HepG2 (cell line): ENCODE data around the gene PDCD2. TPM values are rescaled to one million over a fixed set of nuclear protein-coding genes. Genes with fewer than 3 reads are reported as not detected.

Experiments used
- BRD4 ChIP-seq: sonication (generic); formaldehyde crosslinking; IDR thresholded peaks from 2 replicates; pipeline ENCODE4 v1.4.0; 2020; ENCODE audit warnings: missing genetic modification reagents
- CCAR2 ChIP-seq: fragments of 200-400 bp; formaldehyde crosslinking; optimal IDR thresholded peaks from 2 replicates; pipeline ENCODE3; 2018; ENCODE audit warnings: low read depth, mild to moderate bottlenecking, low read length, moderate library complexity
- CREB1 ChIP-seq, 2 experiments: fragments of 450-650 bp in 1 of 2; IDR thresholded peaks; 2 replicates each; pipeline ENCODE4 v1.6.1; 2016 to 2017; ENCODE audit warnings: control low read depth in 1 of 2, mild to moderate bottlenecking in 1 of 2, missing compliant biosample characterization in 1 of 2, missing genetic modification characterization in 1 of 2
- DR1 ChIP-seq: sonication (generic); formaldehyde crosslinking; IDR thresholded peaks from 2 replicates; pipeline ENCODE4 v1.8.0; 2021; ENCODE audit warnings: mild to moderate bottlenecking, missing genetic modification reagents, inconsistent platforms
- GATAD2A ChIP-seq: IDR thresholded peaks from 2 replicates; pipeline ENCODE4 v1.6.1; 2016
- HDAC1 ChIP-seq: sonication (generic); formaldehyde crosslinking; IDR thresholded peaks from 2 replicates; pipeline ENCODE4 v1.5.1; 2020; ENCODE audit warnings: mild to moderate bottlenecking, missing genetic modification reagents
- HNF4A ChIP-seq: sonication (generic); formaldehyde crosslinking; IDR thresholded peaks from 2 replicates; pipeline ENCODE4 v1.4.0; 2020; ENCODE audit warnings: missing genetic modification reagents
- JUND ChIP-seq: sonication (generic); formaldehyde crosslinking; IDR thresholded peaks from 2 replicates; pipeline ENCODE4 v1.8.0; 2022; ENCODE audit warnings: mild to moderate bottlenecking, missing genetic modification reagents
- MAZ ChIP-seq, 2 experiments: sonication (generic) in 1 of 2; formaldehyde crosslinking in 1 of 2; IDR thresholded peaks; 2 replicates each; pipeline versions ENCODE4 v1.5.0 to v1.6.1; 2012 to 2020; ENCODE audit warnings: low read depth in 2 of 2, mild to moderate bottlenecking in 2 of 2, borderline replicate concordance in 1 of 2, improper control_type of control experiment in 1 of 2, low read length in 1 of 2, missing genetic modification reagents in 1 of 2, moderate library complexity in 1 of 2
- MED8 ChIP-seq: sonication (generic); formaldehyde crosslinking; IDR thresholded peaks from 2 replicates; pipeline ENCODE4 v1.8.1; 2023; ENCODE audit warnings: mild to moderate bottlenecking, missing genetic modification reagents; ENCODE audit not compliant: insufficient replicate concordance
- MTF1 ChIP-seq: sonication (generic); formaldehyde crosslinking; IDR thresholded peaks from 2 replicates; pipeline ENCODE4 v1.5.0; 2020; ENCODE audit warnings: missing genetic modification reagents
- MZF1 ChIP-seq: sonication (generic); formaldehyde crosslinking; IDR thresholded peaks from 2 replicates; pipeline ENCODE4 v1.8.1; 2023; ENCODE audit warnings: mild to moderate bottlenecking, missing genetic modification reagents, borderline replicate concordance
- NFYC ChIP-seq: IDR thresholded peaks from 2 replicates; pipeline ENCODE4 v1.6.1; 2016; ENCODE audit warnings: missing genetic modification reagents, missing compliant biosample characterization
- NR2C2 ChIP-seq: sonication (generic); formaldehyde crosslinking; IDR thresholded peaks from 2 replicates; pipeline ENCODE4 v1.4.0; 2020; ENCODE audit warnings: missing genetic modification reagents, mild to moderate bottlenecking, moderate library complexity, borderline replicate concordance
- ONECUT2 ChIP-seq: sonication (generic); formaldehyde crosslinking; IDR thresholded peaks from 2 replicates; pipeline ENCODE4 v1.4.0; 2020; ENCODE audit warnings: missing genetic modification reagents
- SP2 ChIP-seq: sonication (generic); formaldehyde crosslinking; IDR thresholded peaks from 2 replicates; pipeline ENCODE4 v1.5.1; 2020; ENCODE audit warnings: mild to moderate bottlenecking, missing genetic modification reagents
- TGIF2 ChIP-seq: IDR thresholded peaks from 2 replicates; pipeline ENCODE4 v1.6.1; 2016; ENCODE audit warnings: control low read depth, missing compliant biosample characterization
- THYN1 ChIP-seq: sonication (generic); formaldehyde crosslinking; IDR thresholded peaks from 2 replicates; pipeline ENCODE4 v1.8.1; 2023; ENCODE audit warnings: low read depth, mild to moderate bottlenecking, moderate library complexity, missing genetic modification reagents, borderline replicate concordance
- ZFP41 ChIP-seq: sonication (generic); formaldehyde crosslinking; IDR thresholded peaks from 2 replicates; pipeline ENCODE4 v1.4.0; 2020; ENCODE audit warnings: mild to moderate bottlenecking, missing genetic modification reagents, borderline replicate concordance
- ZNF264 ChIP-seq: sonication (generic); formaldehyde crosslinking; IDR thresholded peaks from 2 replicates; pipeline ENCODE4 v1.4.0; 2020; ENCODE audit warnings: missing genetic modification reagents
- ZNF780A ChIP-seq: sonication (generic); formaldehyde crosslinking; IDR thresholded peaks from 2 replicates; pipeline ENCODE4 v1.8.0; 2022; ENCODE audit warnings: mild to moderate bottlenecking, missing genetic modification reagents, moderate library complexity
- ZNF850 ChIP-seq: sonication (generic); formaldehyde crosslinking; conservative IDR thresholded peaks from 2 replicates; pipeline ENCODE4 v1.9.0; 2021; ENCODE audit warnings: mild to moderate bottlenecking, missing genetic modification reagents
- polyA plus RNA-seq, 8 experiments: library from polyadenylated mRNA; depleted of rRNA in 3 of 8; stranded (reverse) in 7 of 8; unstranded in 1 of 8; fragments of >200 nt; fragmentation: Illumina TruSeq in 4 of 8; extraction: Trizol in 4 of 8; gene quantifications; 2 replicates each; pipeline versions ENCODE4 v1.2.1 to v1.2.3, GENCODE V29; 2011 to 2016; ENCODE audit warnings: low read depth in 4 of 8, missing spikeins in 1 of 8, mixed read lengths in 1 of 8; ENCODE audit not compliant: insufficient read depth in 1 of 8
- total RNA-seq, 5 experiments: library from RNA; depleted of rRNA; stranded (reverse); fragments of >200 nt; fragmentation: Illumina TruSeq; extraction: Trizol; gene quantifications; 2 replicates each; pipeline ENCODE4 v1.2.3, GENCODE V29; 2016; ENCODE audit warnings: low read depth in 1 of 5
- TF ChIP-seq, protein P1 (sequence below): sonication (generic); formaldehyde crosslinking; IDR thresholded peaks from 2 replicates; pipeline ENCODE4 v1.8.1; 2023; ENCODE audit warnings: missing genetic modification reagents, inconsistent platforms, borderline replicate concordance
- TF ChIP-seq, protein P2 (sequence below): sonication (generic); formaldehyde crosslinking; IDR thresholded peaks from 2 replicates; pipeline ENCODE4 v1.4.0; 2020; ENCODE audit warnings: missing genetic modification reagents
- TF ChIP-seq, protein P3 (sequence below): sonication (generic); formaldehyde crosslinking; IDR thresholded peaks from 2 replicates; pipeline ENCODE4 v1.8.0; 2022; ENCODE audit warnings: mild to moderate bottlenecking, missing genetic modification reagents, moderate library complexity

The PDCD2 gene
- total and polyA plus RNA-seq, 2 of the 13 experiments (the other 11 are each of a cell fraction or from before 2014, with no cell fraction given), result 83.6 to 133 TPM

DNA sequence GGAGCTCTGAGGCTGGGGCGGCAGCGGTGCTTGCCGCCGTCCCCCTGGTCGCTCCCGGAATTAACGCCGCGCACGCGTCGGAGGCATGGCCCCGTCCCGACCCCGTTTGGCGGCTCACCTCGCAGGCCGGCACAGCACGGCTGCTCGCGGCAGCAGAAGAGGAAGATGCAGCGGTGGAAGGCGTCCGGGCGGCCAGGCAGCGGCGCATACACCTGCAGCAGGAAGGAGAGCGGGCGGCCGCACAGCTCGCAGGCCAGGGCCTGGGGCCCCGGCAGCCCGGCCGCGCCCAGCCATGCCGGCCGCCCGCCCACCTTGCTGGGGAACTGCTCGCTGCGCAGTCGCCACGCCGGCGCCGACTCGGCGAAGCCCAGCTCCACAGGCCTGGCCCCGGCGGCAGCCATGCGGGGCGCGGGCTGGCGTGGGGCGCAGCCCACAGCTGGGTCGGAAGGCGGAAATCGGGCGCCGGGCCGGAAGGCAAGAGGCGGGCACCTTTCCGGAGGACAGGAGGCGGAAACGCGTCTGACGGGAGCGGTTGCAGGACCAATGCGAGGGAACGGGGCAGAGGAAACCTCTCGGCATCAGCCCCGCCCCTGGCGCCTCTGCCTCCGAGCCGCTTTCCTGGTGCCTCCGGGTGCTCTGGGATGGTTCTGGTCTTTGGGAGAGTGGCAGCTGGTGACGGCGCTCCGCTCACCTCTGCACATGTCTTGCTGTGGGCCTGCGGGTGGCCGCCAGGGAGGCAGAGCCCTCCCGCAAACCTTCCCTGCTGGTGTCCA, at the start of gene PDCD2 (continued):
- TF ChIP-seq, protein P1, sequence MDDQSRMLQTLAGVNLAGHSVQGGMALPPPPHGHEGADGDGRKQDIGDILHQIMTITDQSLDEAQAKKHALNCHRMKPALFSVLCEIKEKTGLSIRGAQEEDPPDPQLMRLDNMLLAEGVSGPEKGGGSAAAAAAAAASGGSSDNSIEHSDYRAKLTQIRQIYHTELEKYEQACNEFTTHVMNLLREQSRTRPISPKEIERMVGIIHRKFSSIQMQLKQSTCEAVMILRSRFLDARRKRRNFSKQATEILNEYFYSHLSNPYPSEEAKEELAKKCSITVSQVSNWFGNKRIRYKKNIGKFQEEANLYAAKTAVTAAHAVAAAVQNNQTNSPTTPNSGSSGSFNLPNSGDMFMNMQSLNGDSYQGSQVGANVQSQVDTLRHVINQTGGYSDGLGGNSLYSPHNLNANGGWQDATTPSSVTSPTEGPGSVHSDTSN (CRISPR knock-in tag), result peak; percentile 43; the same call in 1 of the 2 replicates
- TF ChIP-seq MTF1 (CRISPR knock-in tag), result peak; percentile 63; the same call in 1 of the 2 replicates
- TF ChIP-seq SP2 (CRISPR knock-in tag), result peak; percentile 90
- TF ChIP-seq, protein P2, sequence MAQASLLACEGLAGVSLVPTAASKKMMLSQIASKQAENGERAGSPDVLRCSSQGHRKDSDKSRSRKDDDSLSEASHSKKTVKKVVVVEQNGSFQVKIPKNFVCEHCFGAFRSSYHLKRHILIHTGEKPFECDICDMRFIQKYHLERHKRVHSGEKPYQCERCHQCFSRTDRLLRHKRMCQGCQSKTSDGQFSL (CRISPR knock-in tag), result peak; percentile 70; the same call in 1 of the 2 replicates
- peak; percentile 42 for TF ChIP-seq MED8
- peak; percentile 88 for TF ChIP-seq HDAC1 (CRISPR knock-in tag)
- peak; percentile 82 for TF ChIP-seq NFYC (CRISPR knock-in tag)
- no peak for TF ChIP-seq HNF4A (CRISPR knock-in tag)
- TF ChIP-seq CCAR2, result no peak
- TF ChIP-seq CREB1 (IDR thresholded peaks at IDR 0.05), result peak; percentile 67
- peak; percentile 66 for TF ChIP-seq CREB1 (CRISPR knock-in tag; IDR thresholded peaks at IDR 0.05)
- TF ChIP-seq NR2C2 (CRISPR knock-in tag), result peak; percentile 80
- TF ChIP-seq ZNF850 (CRISPR knock-in tag), result no peak
- TF ChIP-seq THYN1 (CRISPR knock-in tag), result 0 out of 2 replicates have a peak, but pooled peaks have one; percentile 35
- TF ChIP-seq JUND (CRISPR knock-in tag), result peak; percentile 16; the same call in 1 of the 2 replicates
- 0 out of 2 replicates have a peak, but pooled peaks have one; percentile 82 for TF ChIP-seq MZF1
- peak; percentile 13; the same call in 1 of the 2 replicates for TF ChIP-seq ZFP41 (CRISPR knock-in tag)
- peak; percentile 88 for TF ChIP-seq MAZ (IDR thresholded peaks at IDR 0.05; ENCODE audit: borderline replicate concordance, low read depth, low read length)
- peak; percentile 84 for TF ChIP-seq MAZ (CRISPR knock-in tag; IDR thresholded peaks at IDR 0.05; ENCODE audit: low read depth)
- 0 out of 2 replicates have a peak, but pooled peaks have one; percentile 45 for TF ChIP-seq ONECUT2
- TF ChIP-seq BRD4 (CRISPR knock-in tag), result peak; percentile 51
- TF ChIP-seq, protein P3, sequence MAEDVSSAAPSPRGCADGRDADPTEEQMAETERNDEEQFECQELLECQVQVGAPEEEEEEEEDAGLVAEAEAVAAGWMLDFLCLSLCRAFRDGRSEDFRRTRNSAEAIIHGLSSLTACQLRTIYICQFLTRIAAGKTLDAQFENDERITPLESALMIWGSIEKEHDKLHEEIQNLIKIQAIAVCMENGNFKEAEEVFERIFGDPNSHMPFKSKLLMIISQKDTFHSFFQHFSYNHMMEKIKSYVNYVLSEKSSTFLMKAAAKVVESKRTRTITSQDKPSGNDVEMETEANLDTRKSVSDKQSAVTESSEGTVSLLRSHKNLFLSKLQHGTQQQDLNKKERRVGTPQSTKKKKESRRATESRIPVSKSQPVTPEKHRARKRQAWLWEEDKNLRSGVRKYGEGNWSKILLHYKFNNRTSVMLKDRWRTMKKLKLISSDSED (CRISPR knock-in tag), result no peak
- TF ChIP-seq DR1 (CRISPR knock-in tag), result peak; percentile 79
- peak; percentile 72 for TF ChIP-seq ZNF264 (CRISPR knock-in tag)
- no peak for TF ChIP-seq GATAD2A (CRISPR knock-in tag)
- no peak for TF ChIP-seq TGIF2 (CRISPR knock-in tag)
- TF ChIP-seq ZNF780A (CRISPR knock-in tag), result no peak
